Measurements from ENCODE around the gene SMIM12. TPM values are rescaled to one million over a fixed set of nuclear protein-coding genes. Genes with fewer than 3 reads are reported as not detected.

The SMIM12 gene
- total and polyA plus RNA-seq, 2 of the 8 experiments (the other 6 are each of a cell fraction or from before 2014, with no cell fraction given): 40.9 to 49.2 TPM

DNA sequence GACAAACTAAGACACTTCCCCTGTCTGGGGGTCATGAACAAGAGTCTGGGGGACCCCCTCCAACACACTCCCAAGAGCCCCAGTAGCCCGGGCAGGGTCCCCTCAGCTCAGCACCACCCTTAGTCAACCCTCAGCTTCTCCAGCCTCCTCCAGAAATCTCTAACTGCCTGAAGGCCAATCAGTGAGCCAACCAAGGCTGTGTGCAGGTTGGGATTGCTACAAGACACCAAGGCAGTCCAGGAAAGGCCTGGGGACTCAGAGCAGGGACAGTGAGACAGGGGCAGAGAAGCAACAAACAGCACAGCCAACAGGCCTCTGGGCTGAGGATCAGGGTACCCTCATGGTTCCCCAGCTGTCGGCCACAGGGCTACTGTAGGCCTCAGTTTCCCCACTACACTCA is 13.3 kb downstream of the SMIM12 start (continued):
- TF ChIP-seq POU5F1 (IDR thresholded peaks at IDR 0.05; ENCODE audit: low read depth, low read length): no peak
